ENCODE measurements around the gene FRZB. TPM values are rescaled to one million over a fixed set of nuclear protein-coding genes. Genes with fewer than 3 reads are reported as not detected.

Gene FRZB
- total RNA-seq, 2 donors from 2014 or later, result 54.8 to 107 TPM

- Histone ChIP-seq H3K4me3 (ENCODE audit: low read length) (no peak overlapping the region), H3K9ac (ENCODE audit: extremely low read depth, low read length, poor library complexity, severe bottlenecking) (no peak overlapping the region), H3K27me3 (ENCODE audit: control insufficient read depth, insufficient read depth, low read length, poor library complexity, severe bottlenecking) (no peaks in the 10 kb centered on the region), H3K36me3 (ENCODE audit: control insufficient read depth, insufficient read depth, low read length) (no peaks in the 10 kb centered on the region), H3K4me1 (ENCODE audit: control insufficient read depth, insufficient read depth, low read length) (peaks cover 13% of the 10 kb centered on the region), H3K9me3 (ENCODE audit: control insufficient read depth, low read length) (no peaks in the 10 kb centered on the region), H3K27ac (ENCODE audit: low read depth, low read length) (no peak overlapping the region)
- no peaks in the 10 kb centered on the region for H3K9me3 Mint-ChIP-seq
- TF ChIP-seq CTCF (conservative IDR thresholded peaks at IDR 0.05), result no peak
- H3K36me3 Mint-ChIP-seq (ENCODE audit: low read depth), result no peaks in the 10 kb centered on the region
- peaks cover 19% of the 10 kb centered on the region for H3K4me1 Mint-ChIP-seq
- DNase-seq, result no peak
- H3K27ac Mint-ChIP-seq, result no peak overlapping the region
- H3K4me3 Mint-ChIP-seq, result no peak overlapping the region
- H3K27me3 Mint-ChIP-seq (ENCODE audit: insufficient read depth), result peaks cover 3% of the 10 kb centered on the region
These were observed 49.6 kb downstream of the FRZB start for GRCh38 chr2:182816866-182817265.

- Mint-ChIP-seq H3K27ac (no peak overlapping the region), H3K27me3 (ENCODE audit: insufficient read depth) (peaks cover 3% of the 10 kb centered on the region), H3K4me1 (peaks cover 19% of the 10 kb centered on the region), H3K9me3 (no peaks in the 10 kb centered on the region), H3K36me3 (ENCODE audit: low read depth) (no peaks in the 10 kb centered on the region), H3K4me3 (no peak overlapping the region)
- TF ChIP-seq CTCF (conservative IDR thresholded peaks at IDR 0.05), result no peak
- DNase-seq, result no peak
- Histone ChIP-seq H3K9ac (ENCODE audit: extremely low read depth, low read length, poor library complexity, severe bottlenecking) (no peak overlapping the region), H3K4me3 (ENCODE audit: low read length) (no peak overlapping the region), H3K27ac (ENCODE audit: low read depth, low read length) (no peak overlapping the region), H3K9me3 (ENCODE audit: control insufficient read depth, low read length) (no peaks in the 10 kb centered on the region), H3K4me1 (ENCODE audit: control insufficient read depth, insufficient read depth, low read length) (peaks cover 13% of the 10 kb centered on the region), H3K36me3 (ENCODE audit: control insufficient read depth, insufficient read depth, low read length) (no peaks in the 10 kb centered on the region), H3K27me3 (ENCODE audit: control insufficient read depth, insufficient read depth, low read length, poor library complexity, severe bottlenecking) (no peaks in the 10 kb centered on the region)
- 91 to 100% methylated on average over 2 to 3 of the region's 3 CpGs for WGBS, 2 experiments (ENCODE audit: insufficient coverage in 1 of 2, insufficient read length in 1 of 2)
These were observed 51.6 kb downstream of the FRZB start for GRCh38 chr2:182814804-182815203.

DNA sequence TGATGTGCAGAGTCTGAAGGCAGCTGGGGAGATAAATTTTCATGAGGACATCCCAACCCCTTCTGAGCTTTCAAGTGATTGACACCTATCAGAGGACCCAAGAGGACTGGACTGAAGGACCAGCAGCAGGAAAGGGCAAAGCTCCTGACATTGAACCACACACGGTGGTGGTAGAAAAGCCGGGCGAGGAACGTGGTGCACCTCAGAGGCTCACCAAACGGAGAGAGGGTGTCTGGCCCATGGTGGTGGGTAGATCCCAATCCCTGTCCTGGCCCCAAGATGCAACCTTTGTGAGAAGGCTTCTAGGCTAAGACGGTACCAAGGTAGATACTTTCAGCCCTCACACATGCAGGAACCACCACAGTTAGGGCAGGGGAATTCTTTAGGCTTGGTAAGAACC, 52.1 kb downstream of the FRZB start:
- H3K9me3 Mint-ChIP-seq, result no peaks in the 10 kb centered on the region
- no peaks in the 10 kb centered on the region for H3K9me3 ChIP-seq (ENCODE audit: control insufficient read depth, low read length)
- TF ChIP-seq CTCF (conservative IDR thresholded peaks at IDR 0.05), result no peak
- H3K4me1 Mint-ChIP-seq, result peaks cover 19% of the 10 kb centered on the region
- H3K4me1 ChIP-seq (ENCODE audit: control insufficient read depth, insufficient read depth, low read length), result peaks cover 13% of the 10 kb centered on the region
- H3K36me3 Mint-ChIP-seq (ENCODE audit: low read depth), result no peaks in the 10 kb centered on the region
- no peak overlapping the region for H3K4me3 Mint-ChIP-seq
- no peak overlapping the region for H3K4me3 ChIP-seq (ENCODE audit: low read length)
- H3K27ac Mint-ChIP-seq, result no peak overlapping the region
- H3K36me3 ChIP-seq (ENCODE audit: control insufficient read depth, insufficient read depth, low read length), result no peaks in the 10 kb centered on the region
- no peak overlapping the region for H3K27ac ChIP-seq (ENCODE audit: low read depth, low read length)
- peaks cover 3% of the 10 kb centered on the region for H3K27me3 Mint-ChIP-seq (ENCODE audit: insufficient read depth)
- no peak for DNase-seq
- H3K27me3 ChIP-seq (ENCODE audit: control insufficient read depth, insufficient read depth, low read length, poor library complexity, severe bottlenecking), result no peaks in the 10 kb centered on the region
- H3K9ac ChIP-seq (ENCODE audit: extremely low read depth, low read length, poor library complexity, severe bottlenecking), result no peak overlapping the region
- WGBS, 2 experiments (ENCODE audit: insufficient coverage in 1 of 2, insufficient read length in 1 of 2), result 87 to 100% methylated on average over 1 to 6 of the region's 6 CpGs

Measured in endodermal cell (in vitro differentiated cells).